H1 (cell line): Measurements from ENCODE around the gene DOCK8. TPM values are rescaled to one million over a fixed set of nuclear protein-coding genes. Genes with fewer than 3 reads are reported as not detected.

Experiments used
- BACH1 ChIP-seq: IDR thresholded peaks from 2 replicates; pipeline ENCODE4 v1.6.1; 2012; ENCODE audit warnings: low read length, improper control_type of control experiment
- BCL11A ChIP-seq, 2 experiments: IDR thresholded peaks; one replicate each; pipeline ENCODE4 v1.6.1; 2011; ENCODE audit warnings: low read depth in 2 of 2, low read length in 2 of 2, mild to moderate bottlenecking in 2 of 2
- MAFK ChIP-seq: IDR thresholded peaks from 2 replicates; pipeline ENCODE4 v1.6.1; 2012; ENCODE audit warnings: low read depth, mild to moderate bottlenecking, improper control_type of control experiment, low read length
- RBBP5 ChIP-seq: IDR thresholded peaks from 2 replicates; pipeline ENCODE4 v1.7.1; 2012; ENCODE audit warnings: low read depth, mild to moderate bottlenecking, inconsistent platforms, low read length, moderate library complexity, borderline replicate concordance
- RNF2 ChIP-seq: fragments of 200-900, 300-1000 bp; sonication (generic); IDR thresholded peaks from 2 replicates; pipeline ENCODE4 v1.7.1; 2016; ENCODE audit warnings: borderline replicate concordance, low read depth, mild to moderate bottlenecking, antibody characterized with exemption, low read length; ENCODE audit not compliant: poor library complexity, severe bottlenecking; ENCODE audit errors: missing control alignments
- SIX5 ChIP-seq: IDR thresholded peaks from 2 replicates; pipeline ENCODE4 v1.6.1; 2011; ENCODE audit warnings: mild to moderate bottlenecking, low read depth, low read length
- polyA plus RNA-seq, 7 experiments: library from polyadenylated mRNA; depleted of rRNA in 3 of 7; stranded (reverse) in 5 of 7; unstranded in 2 of 7; fragments of >200 nt in 5 of 7; fragments of 200-250 nt in 2 of 7; gene quantifications; 1 replicate in 5 of 7; 2 replicates in 1 of 7; 4 replicates in 1 of 7; pipeline versions ENCODE4 v1.2.1 to v1.2.3, GENCODE V29; 2011 to 2013; ENCODE audit warnings: missing spikeins in 2 of 7, mixed read lengths in 2 of 7
- total RNA-seq: library from RNA; stranded (reverse); fragmentation: NEBNext Ultra II Directional; extraction: Animal tissue kit (Norgen Biotek cat#: 25700); gene quantifications from 2 replicates; pipeline ENCODE4 v1.2.1, GENCODE V29; 2021
- TF ChIP-seq, protein P1 (sequence below): fragments of 300-600 bp; sonication (generic); IDR thresholded peaks from 2 replicates; pipeline ENCODE4 v1.7.1; 2012; ENCODE audit warnings: low read length, moderate library complexity, mild to moderate bottlenecking, inconsistent platforms; ENCODE audit not compliant: insufficient replicate concordance
- TF ChIP-seq, protein P2 (sequence below), 3 experiments: IDR thresholded peaks; 1 replicate in 2 of 3; 2 replicates in 1 of 3; pipeline versions ENCODE4 v1.5.1 to v1.6.1; 2011; ENCODE audit warnings: low read length in 3 of 3, mild to moderate bottlenecking in 3 of 3, inconsistent platforms in 2 of 3, low read depth in 1 of 3, moderate library complexity in 1 of 3; ENCODE audit not compliant: insufficient read depth in 1 of 3; ENCODE audit errors: control extremely low read depth in 1 of 3

Gene DOCK8
- total and polyA plus RNA-seq, 2 of the 8 experiments (the other 6 are each of a cell fraction or from before 2014, with no cell fraction given): 0.57 to 2.0 TPM

DNA sequence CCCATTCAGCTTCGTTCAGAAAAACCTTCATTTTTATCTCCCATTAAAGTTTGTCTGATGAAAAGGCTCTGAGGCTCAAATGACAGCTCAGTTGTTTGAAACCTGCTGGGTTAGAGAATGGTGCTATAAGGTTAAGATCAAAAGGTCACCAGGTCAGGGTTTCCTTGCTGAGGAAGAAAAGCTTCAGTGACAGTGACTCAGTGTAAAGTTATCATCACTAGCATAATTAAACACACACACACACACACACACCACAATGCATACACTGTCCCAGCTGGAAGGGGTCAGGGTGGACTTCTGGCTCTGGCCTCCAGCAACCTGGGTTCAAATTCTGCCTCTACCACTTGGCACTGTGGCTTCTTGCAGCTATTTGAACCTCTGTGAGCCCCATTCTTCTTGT, 281.1 kb downstream of the DOCK8 start (continued):
- TF ChIP-seq, protein P1, sequence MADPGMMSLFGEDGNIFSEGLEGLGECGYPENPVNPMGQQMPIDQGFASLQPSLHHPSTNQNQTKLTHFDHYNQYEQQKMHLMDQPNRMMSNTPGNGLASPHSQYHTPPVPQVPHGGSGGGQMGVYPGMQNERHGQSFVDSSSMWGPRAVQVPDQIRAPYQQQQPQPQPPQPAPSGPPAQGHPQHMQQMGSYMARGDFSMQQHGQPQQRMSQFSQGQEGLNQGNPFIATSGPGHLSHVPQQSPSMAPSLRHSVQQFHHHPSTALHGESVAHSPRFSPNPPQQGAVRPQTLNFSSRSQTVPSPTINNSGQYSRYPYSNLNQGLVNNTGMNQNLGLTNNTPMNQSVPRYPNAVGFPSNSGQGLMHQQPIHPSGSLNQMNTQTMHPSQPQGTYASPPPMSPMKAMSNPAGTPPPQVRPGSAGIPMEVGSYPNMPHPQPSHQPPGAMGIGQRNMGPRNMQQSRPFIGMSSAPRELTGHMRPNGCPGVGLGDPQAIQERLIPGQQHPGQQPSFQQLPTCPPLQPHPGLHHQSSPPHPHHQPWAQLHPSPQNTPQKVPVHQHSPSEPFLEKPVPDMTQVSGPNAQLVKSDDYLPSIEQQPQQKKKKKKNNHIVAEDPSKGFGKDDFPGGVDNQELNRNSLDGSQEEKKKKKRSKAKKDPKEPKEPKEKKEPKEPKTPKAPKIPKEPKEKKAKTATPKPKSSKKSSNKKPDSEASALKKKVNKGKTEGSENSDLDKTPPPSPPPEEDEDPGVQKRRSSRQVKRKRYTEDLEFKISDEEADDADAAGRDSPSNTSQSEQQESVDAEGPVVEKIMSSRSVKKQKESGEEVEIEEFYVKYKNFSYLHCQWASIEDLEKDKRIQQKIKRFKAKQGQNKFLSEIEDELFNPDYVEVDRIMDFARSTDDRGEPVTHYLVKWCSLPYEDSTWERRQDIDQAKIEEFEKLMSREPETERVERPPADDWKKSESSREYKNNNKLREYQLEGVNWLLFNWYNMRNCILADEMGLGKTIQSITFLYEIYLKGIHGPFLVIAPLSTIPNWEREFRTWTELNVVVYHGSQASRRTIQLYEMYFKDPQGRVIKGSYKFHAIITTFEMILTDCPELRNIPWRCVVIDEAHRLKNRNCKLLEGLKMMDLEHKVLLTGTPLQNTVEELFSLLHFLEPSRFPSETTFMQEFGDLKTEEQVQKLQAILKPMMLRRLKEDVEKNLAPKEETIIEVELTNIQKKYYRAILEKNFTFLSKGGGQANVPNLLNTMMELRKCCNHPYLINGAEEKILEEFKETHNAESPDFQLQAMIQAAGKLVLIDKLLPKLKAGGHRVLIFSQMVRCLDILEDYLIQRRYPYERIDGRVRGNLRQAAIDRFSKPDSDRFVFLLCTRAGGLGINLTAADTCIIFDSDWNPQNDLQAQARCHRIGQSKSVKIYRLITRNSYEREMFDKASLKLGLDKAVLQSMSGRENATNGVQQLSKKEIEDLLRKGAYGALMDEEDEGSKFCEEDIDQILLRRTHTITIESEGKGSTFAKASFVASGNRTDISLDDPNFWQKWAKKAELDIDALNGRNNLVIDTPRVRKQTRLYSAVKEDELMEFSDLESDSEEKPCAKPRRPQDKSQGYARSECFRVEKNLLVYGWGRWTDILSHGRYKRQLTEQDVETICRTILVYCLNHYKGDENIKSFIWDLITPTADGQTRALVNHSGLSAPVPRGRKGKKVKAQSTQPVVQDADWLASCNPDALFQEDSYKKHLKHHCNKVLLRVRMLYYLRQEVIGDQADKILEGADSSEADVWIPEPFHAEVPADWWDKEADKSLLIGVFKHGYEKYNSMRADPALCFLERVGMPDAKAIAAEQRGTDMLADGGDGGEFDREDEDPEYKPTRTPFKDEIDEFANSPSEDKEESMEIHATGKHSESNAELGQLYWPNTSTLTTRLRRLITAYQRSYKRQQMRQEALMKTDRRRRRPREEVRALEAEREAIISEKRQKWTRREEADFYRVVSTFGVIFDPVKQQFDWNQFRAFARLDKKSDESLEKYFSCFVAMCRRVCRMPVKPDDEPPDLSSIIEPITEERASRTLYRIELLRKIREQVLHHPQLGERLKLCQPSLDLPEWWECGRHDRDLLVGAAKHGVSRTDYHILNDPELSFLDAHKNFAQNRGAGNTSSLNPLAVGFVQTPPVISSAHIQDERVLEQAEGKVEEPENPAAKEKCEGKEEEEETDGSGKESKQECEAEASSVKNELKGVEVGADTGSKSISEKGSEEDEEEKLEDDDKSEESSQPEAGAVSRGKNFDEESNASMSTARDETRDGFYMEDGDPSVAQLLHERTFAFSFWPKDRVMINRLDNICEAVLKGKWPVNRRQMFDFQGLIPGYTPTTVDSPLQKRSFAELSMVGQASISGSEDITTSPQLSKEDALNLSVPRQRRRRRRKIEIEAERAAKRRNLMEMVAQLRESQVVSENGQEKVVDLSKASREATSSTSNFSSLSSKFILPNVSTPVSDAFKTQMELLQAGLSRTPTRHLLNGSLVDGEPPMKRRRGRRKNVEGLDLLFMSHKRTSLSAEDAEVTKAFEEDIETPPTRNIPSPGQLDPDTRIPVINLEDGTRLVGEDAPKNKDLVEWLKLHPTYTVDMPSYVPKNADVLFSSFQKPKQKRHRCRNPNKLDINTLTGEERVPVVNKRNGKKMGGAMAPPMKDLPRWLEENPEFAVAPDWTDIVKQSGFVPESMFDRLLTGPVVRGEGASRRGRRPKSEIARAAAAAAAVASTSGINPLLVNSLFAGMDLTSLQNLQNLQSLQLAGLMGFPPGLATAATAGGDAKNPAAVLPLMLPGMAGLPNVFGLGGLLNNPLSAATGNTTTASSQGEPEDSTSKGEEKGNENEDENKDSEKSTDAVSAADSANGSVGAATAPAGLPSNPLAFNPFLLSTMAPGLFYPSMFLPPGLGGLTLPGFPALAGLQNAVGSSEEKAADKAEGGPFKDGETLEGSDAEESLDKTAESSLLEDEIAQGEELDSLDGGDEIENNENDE: no peak
- TF ChIP-seq, protein P2, sequence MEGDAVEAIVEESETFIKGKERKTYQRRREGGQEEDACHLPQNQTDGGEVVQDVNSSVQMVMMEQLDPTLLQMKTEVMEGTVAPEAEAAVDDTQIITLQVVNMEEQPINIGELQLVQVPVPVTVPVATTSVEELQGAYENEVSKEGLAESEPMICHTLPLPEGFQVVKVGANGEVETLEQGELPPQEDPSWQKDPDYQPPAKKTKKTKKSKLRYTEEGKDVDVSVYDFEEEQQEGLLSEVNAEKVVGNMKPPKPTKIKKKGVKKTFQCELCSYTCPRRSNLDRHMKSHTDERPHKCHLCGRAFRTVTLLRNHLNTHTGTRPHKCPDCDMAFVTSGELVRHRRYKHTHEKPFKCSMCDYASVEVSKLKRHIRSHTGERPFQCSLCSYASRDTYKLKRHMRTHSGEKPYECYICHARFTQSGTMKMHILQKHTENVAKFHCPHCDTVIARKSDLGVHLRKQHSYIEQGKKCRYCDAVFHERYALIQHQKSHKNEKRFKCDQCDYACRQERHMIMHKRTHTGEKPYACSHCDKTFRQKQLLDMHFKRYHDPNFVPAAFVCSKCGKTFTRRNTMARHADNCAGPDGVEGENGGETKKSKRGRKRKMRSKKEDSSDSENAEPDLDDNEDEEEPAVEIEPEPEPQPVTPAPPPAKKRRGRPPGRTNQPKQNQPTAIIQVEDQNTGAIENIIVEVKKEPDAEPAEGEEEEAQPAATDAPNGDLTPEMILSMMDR (IDR thresholded peaks at IDR 0.05; ENCODE audit: control extremely low read depth in 1 of 3, insufficient read depth in 1 of 3, low read depth in 1 of 3, low read length in 3 of 3): no peak
- TF ChIP-seq BACH1 (no peak), MAFK (no peak), SIX5 (no peak), RNF2 (no peak), BCL11A (IDR thresholded peaks at IDR 0.05; ENCODE audit: low read depth in 2 of 2, low read length in 2 of 2) (no peak), RBBP5 (no peak)
